ENCODE results near the gene FRY. TPM values are rescaled to one million over a fixed set of nuclear protein-coding genes. Genes with fewer than 3 reads are reported as not detected.

Gene FRY
- total and polyA plus RNA-seq, 8 donors = 5.6 to 27.9 (median 21.1) TPM

DNA sequence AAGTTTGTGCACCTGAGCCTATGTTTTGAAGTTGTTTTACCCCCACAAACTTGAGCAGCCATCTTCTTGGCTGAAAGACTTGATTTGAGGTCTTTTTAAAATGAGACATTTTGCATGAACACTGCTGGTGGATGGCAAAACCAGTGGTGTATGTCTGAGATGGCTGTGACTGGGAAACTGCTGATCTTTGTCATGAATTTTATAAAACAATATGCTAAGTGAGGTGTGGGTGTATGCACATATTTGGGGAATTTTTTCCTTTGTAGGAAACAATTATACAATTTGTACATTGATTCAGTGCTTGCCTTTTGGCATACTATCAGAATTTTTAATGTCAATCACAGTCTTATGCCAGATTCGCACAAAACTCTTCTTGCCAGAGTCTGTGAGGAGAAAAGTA lies 231.0 kb downstream of the FRY start:
- Histone ChIP-seq H3K9me3 (no peaks in the 10 kb centered on the region), H3K27me3 (no peaks in the 10 kb centered on the region), H3K36me3 (peaks cover 3 to 28% (median 10%) of the 10 kb centered on the region in 3 donors), H3K4me1 (no peaks in the 10 kb centered on the region), H3K4me3 (no peak overlapping the region), H3K27ac (no peak overlapping the region)
- ATAC-seq (no peak), DNase-seq (no peak), FAIRE-seq (no peak)
- WGBS, 2 donors = 89 to 92% methylated on average over 1 of the region's 1 CpG
- no peak for TF ChIP-seq CTCF (IDR thresholded peaks at IDR 0.05)
- intact Hi-C loops (cut with DNase I) = no loop called here

DNA sequence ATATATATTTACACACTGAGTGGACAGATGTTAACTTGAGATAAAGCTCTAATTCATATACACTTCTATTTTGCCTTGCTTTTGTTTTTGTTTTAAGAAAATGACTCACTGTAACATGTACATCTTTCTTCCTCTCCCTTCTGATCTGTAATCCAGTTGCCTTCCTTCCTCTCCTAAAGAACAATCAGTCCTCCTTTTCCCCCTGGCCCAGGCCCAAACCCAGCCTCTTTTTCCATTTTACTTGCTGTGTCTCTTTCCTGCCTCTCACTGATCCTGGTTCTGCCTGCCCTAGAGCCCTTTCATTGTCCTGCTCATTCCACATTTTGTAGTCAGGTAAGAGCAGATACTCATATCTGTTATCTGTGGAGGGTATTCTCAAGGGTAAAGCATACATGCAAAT lies 232.8 kb downstream of the FRY start:
- TF ChIP-seq CTCF (IDR thresholded peaks at IDR 0.05) = no peak
- H3K36me3 ChIP-seq = peaks cover 3 to 29% (median 10%) of the 10 kb centered on the region in 3 donors
- ATAC-seq = peak in 1 of 4 donors; percentile 26

DNA sequence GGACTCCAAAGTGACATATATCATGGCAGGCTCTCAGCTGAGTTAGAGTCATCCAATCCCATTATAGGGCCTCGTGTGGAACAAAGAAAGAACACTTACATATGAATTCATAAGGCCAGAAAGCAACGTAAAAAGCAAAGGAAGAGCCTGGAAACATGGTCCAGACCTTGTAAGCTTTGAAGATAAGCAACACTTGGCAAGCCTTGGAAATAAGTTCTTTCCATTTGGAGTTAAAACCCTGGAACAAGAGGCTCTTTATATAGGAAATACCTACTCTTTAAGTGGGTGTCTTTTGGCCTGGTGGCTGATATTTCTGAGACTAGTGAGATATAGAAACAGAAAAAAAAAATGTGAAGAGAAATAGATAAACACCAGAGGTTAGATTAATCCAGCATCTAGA lies 234.2 kb downstream of the FRY start:
- H3K4me1 ChIP-seq = no peaks in the 10 kb centered on the region
- H3K27me3 ChIP-seq = no peaks in the 10 kb centered on the region
- peaks cover 3 to 29% (median 11%) of the 10 kb centered on the region in 3 donors for H3K36me3 ChIP-seq
- TF ChIP-seq CTCF (IDR thresholded peaks at IDR 0.05) = no peak
- intact Hi-C loops (cut with DNase I) = no loop called here
- WGBS, 2 donors = 56 to 61% methylated on average over 2 of the region's 2 CpGs
- no peaks in the 10 kb centered on the region for H3K9me3 ChIP-seq
- H3K4me3 ChIP-seq = no peak overlapping the region
- DNase-seq (no peak), ATAC-seq (no peak), FAIRE-seq (no peak)
- H3K27ac ChIP-seq = no peak overlapping the region

More for the DNA sequence above, 232.8 kb downstream of the FRY start:
- Histone ChIP-seq H3K4me1 (no peaks in the 10 kb centered on the region), H3K9me3 (no peaks in the 10 kb centered on the region), H3K4me3 (no peak overlapping the region), H3K27ac (no peak overlapping the region), H3K27me3 (no peaks in the 10 kb centered on the region)
- intact Hi-C loops (cut with DNase I) = no loop called here
- FAIRE-seq = no peak
- DNase-seq = no peak

- FAIRE-seq = no peak
- WGBS, 2 donors = 89% methylated on average over 1 of the region's 1 CpG
Observed at GRCh38 chr13:32266130-32266529, 234.6 kb downstream of the FRY start.

More at GRCh38 chr13:32266130-32266529, 234.6 kb downstream of the FRY start:
- H3K4me1 ChIP-seq = no peaks in the 10 kb centered on the region
- intact Hi-C loops (cut with DNase I) = no loop called here
- H3K36me3 ChIP-seq = peaks cover 3 to 29% (median 13%) of the 10 kb centered on the region in 3 donors
- no peak overlapping the region for H3K27ac ChIP-seq
- TF ChIP-seq CTCF (IDR thresholded peaks at IDR 0.05) = no peak
- ATAC-seq (no peak), DNase-seq (no peak)
- no peaks in the 10 kb centered on the region for H3K27me3 ChIP-seq
- H3K9me3 ChIP-seq = no peaks in the 10 kb centered on the region
- no peak overlapping the region for H3K4me3 ChIP-seq
